Activated CD8-positive, alpha-beta memory T cell treated with anti-CD3 and anti-CD28 coated beads for 36 hours (primary cell): ENCODE data around the gene PRKCSH. TPM values are rescaled to one million over a fixed set of nuclear protein-coding genes. Genes with fewer than 3 reads are reported as not detected.

Experiments used
- total RNA-seq, 2 experiments: library from RNA; stranded (reverse); gene quantifications; one replicate each; pipeline ENCODE4 v1.2.3, GENCODE V29; 2021

The PRKCSH gene
- total RNA-seq, 2 experiments from 2014 or later = 254 to 256 TPM

Other genes starting within 250 kb of the PRKCSH start
- 1 to 10 TPM; 1.5 to 3.2 TPM for gene KANK2, start 238.1 kb upstream of the PRKCSH start, total RNA-seq
- gene ANGPTL8, start 196.0 kb upstream of the PRKCSH start, total RNA-seq = not detected
- gene DOCK6, start 173.1 kb upstream of the PRKCSH start, total RNA-seq = 1 to 10 TPM; 2.2 to 3.0 TPM
- gene TSPAN16, start 139.5 kb upstream of the PRKCSH start, total RNA-seq = not detected
- gene RAB3D, start 96.0 kb upstream of the PRKCSH start, total RNA-seq = 1 to 10 TPM; 5.4 to 5.5 TPM
- gene TMEM205, start 89.4 kb upstream of the PRKCSH start, total RNA-seq = 10 to 100 TPM; 26.0 to 29.3 TPM
- gene CCDC159, start 89.1 kb upstream of the PRKCSH start, total RNA-seq = 10 to 100 TPM; 10.9 to 12.1 TPM
- gene PLPPR2, start 80.2 kb upstream of the PRKCSH start, total RNA-seq = 1 to 10 TPM; 1.3 to 1.7 TPM
- gene SWSAP1, start 61.0 kb upstream of the PRKCSH start, total RNA-seq = 1 to 10 TPM; 1.6 to 2.6 TPM
- gene EPOR, start 51.3 kb upstream of the PRKCSH start, total RNA-seq = 1 to 10 TPM; 4.9 to 5.2 TPM
- gene RGL3, start 16.3 kb upstream of the PRKCSH start, total RNA-seq = not detected
- gene ODAD3, start 514 bp upstream of the PRKCSH start, total RNA-seq = under 1 TPM in 1 of 2 experiments, not detected in 1; 0.19 TPM
- not detected for gene ELAVL3, start 45.4 kb downstream of the PRKCSH start, total RNA-seq
- gene ZNF653, start 70.2 kb downstream of the PRKCSH start, total RNA-seq = 10 to 100 TPM; 13.5 to 16.6 TPM
- gene ECSIT, start 93.5 kb downstream of the PRKCSH start, total RNA-seq = 10 to 100 TPM; 52.4 to 56.4 TPM
- gene CNN1, start 103.2 kb downstream of the PRKCSH start, total RNA-seq = not detected
- 10 to 100 TPM; 64.2 to 68.5 TPM for gene ELOF1, start 123.6 kb downstream of the PRKCSH start, total RNA-seq
- 1 to 10 TPM; 2.5 to 3.1 TPM for gene ACP5, start 142.0 kb downstream of the PRKCSH start, total RNA-seq
- gene ZNF627, start 161.8 kb downstream of the PRKCSH start, total RNA-seq = 1 to 10 TPM; 5.3 to 5.4 TPM